ENCODE measurements around the gene DPF1.

The DPF1 gene

GRCh38 chr19:38201731-38202130 is 22.3 kb downstream of the DPF1 start:
- H3K27ac ChIP-seq = no peak overlapping the region
- TF ChIP-seq CTCF (conservative IDR thresholded peaks at IDR 0.05) (no peak), ZFX (IDR thresholded peaks at IDR 0.05) (no peak)

GRCh38 chr19:38199340-38199739 is 24.7 kb downstream of the DPF1 start:
- TF ChIP-seq ZFX (IDR thresholded peaks at IDR 0.05) = no peak
- TF ChIP-seq CTCF (conservative IDR thresholded peaks at IDR 0.05) = no peak
- no peak overlapping the region for H3K27ac ChIP-seq

GRCh38 chr19:38197937-38198704 is 25.9 kb downstream of the DPF1 start:
- no peak overlapping the region for H3K27ac ChIP-seq
- TF ChIP-seq ZFX (IDR thresholded peaks at IDR 0.05) = no peak
- TF ChIP-seq CTCF (conservative IDR thresholded peaks at IDR 0.05) = no peak

GRCh38 chr19:38196948-38197656 is 26.9 kb downstream of the DPF1 start:
- TF ChIP-seq CTCF (conservative IDR thresholded peaks at IDR 0.05) (no peak), ZFX (IDR thresholded peaks at IDR 0.05) (no peak)
- H3K27ac ChIP-seq = no peak overlapping the region

- H3K27ac ChIP-seq = no peak overlapping the region
- no peak for TF ChIP-seq ZFX (IDR thresholded peaks at IDR 0.05)
- no peak for TF ChIP-seq CTCF (conservative IDR thresholded peaks at IDR 0.05)
Observed at GRCh38 chr19:38196245-38196837, 27.7 kb downstream of the DPF1 start.

GRCh38 chr19:38195237-38195636 is 28.8 kb downstream of the DPF1 start:
- no peak overlapping the region for H3K27ac ChIP-seq
- TF ChIP-seq CTCF (conservative IDR thresholded peaks at IDR 0.05) (no peak), ZFX (IDR thresholded peaks at IDR 0.05) (no peak)

Measured in C4-2B (cell line).